Upper lobe of left lung (tissue), 6 donors: ENCODE results near the gene LRRK1. TPM values are rescaled to one million over a fixed set of nuclear protein-coding genes. Genes with fewer than 3 reads are reported as not detected.
A peak's percentile ranks its signal among the peaks of the same experiment; 100 is the strongest.

Experiments
- ATAC-seq, 2 donors: fragments of 200-7000 bp; cut with Tn5 transposase; one replicate each; pipeline ENCODE4 v1.9.1; 2022; ENCODE audit warnings: mild to moderate bottlenecking in 2 of 2, moderate library complexity in 2 of 2; ENCODE audit not compliant: low FRiP score in 2 of 2
- DNase-seq, 2 donors: peaks; one replicate each; pipeline ENCODE4 v3.0.0-alpha.2; 2019 to 2020
- H3K27ac ChIP-seq, 4 donors: fragments of 200-600 bp; sonication (generic); one replicate each; pipeline ENCODE4 v1.5.1; 2016 to 2019
- H3K27me3 ChIP-seq, 4 donors: fragments of 200-600 bp; sonication (generic); one replicate each; pipeline ENCODE4 v1.5.1; 2017 to 2019
- H3K36me3 ChIP-seq, 4 donors: fragments of 200-600 bp; sonication (generic); one replicate each; pipeline ENCODE4 v1.5.1; 2016 to 2019
- H3K4me1 ChIP-seq, 4 donors: fragments of 200-600 bp; sonication (generic); one replicate each; pipeline ENCODE4 v1.5.1; 2018 to 2019
- H3K4me3 ChIP-seq, 4 donors: fragments of 200-600 bp; sonication (generic); one replicate each; pipeline ENCODE4 v1.5.1; 2017 to 2019; ENCODE audit warnings: mild to moderate bottlenecking in 2 of 4, moderate library complexity in 1 of 4
- H3K9me3 ChIP-seq, 4 donors: fragments of 200-600 bp; sonication (generic); one replicate each; pipeline ENCODE4 v1.5.1; 2018 to 2019
- CTCF ChIP-seq, 6 experiments: fragments of 450-650 bp in 4 of 6; fragments of 200-600 bp in 2 of 6; sonication (generic) in 2 of 6; IDR thresholded peaks; one replicate each; pipeline ENCODE4 v1.5.1; 2016 to 2019; ENCODE audit warnings: antibody characterized with exemption in 6 of 6
- EP300 ChIP-seq, 4 donors: sonication (generic); formaldehyde crosslinking; IDR thresholded peaks; one replicate each; pipeline ENCODE4 v1.5.1; 2017; ENCODE audit warnings: antibody characterized with exemption in 4 of 4, control low read depth in 2 of 4
- POLR2A ChIP-seq, 4 donors: fragments of 450-650 bp; IDR thresholded peaks; one replicate each; pipeline ENCODE4 v1.5.1; 2016 to 2017; ENCODE audit warnings: antibody characterized with exemption in 4 of 4, mild to moderate bottlenecking in 2 of 4
- POLR2AphosphoS5 ChIP-seq, 2 donors: sonication (generic); formaldehyde crosslinking; IDR thresholded peaks; one replicate each; pipeline ENCODE4 v1.5.1; 2017; ENCODE audit warnings: antibody characterized with exemption in 2 of 2
- WGBS, 2 donors: methylation state at CpG; one replicate each; pipeline ENCODE4 v1.1.5; 2017 to 2018; 5-methylcytosine and 5-hydroxymethylcytosine counted together
- total RNA-seq, 6 donors: library from RNA; depleted of rRNA in 4 of 6; stranded (reverse); fragments of >200 nt in 4 of 6; gene quantifications; one replicate each; pipeline versions ENCODE4 v1.1.0 to v1.2.1, GENCODE V29; 2016 to 2021
- donor health status: DM: no; HTN: no; CAD: no; lungs with moderate emphysema.
- donor health status: DM: no; HTN: yes; CAD: no; lungs with severe emphysema.

Gene LRRK1
- total RNA-seq, 6 donors from 2014 or later = 15.0 to 47.1 (median 31.2) TPM

- H3K4me1 ChIP-seq = peaks cover 13 to 18% (median 16%) of the 10 kb centered on the region in 4 donors
- DNase-seq (no peak), ATAC-seq (no peak)
- no peak overlapping the region for H3K4me3 ChIP-seq
- H3K9me3 ChIP-seq = no peaks in the 10 kb centered on the region
- TF ChIP-seq EP300 (IDR thresholded peaks at IDR 0.05) (peak in 3 of 4 donors; percentile 34 to 88 (median 75)), POLR2AphosphoS5 (IDR thresholded peaks at IDR 0.05) (peak; percentile 60 to 74), CTCF (IDR thresholded peaks at IDR 0.05) (no peak)
- H3K36me3 ChIP-seq = peaks cover 0 to 19% (median 2%) of the 10 kb centered on the region in 4 donors
- H3K27ac ChIP-seq = peak overlapping the region in 1 of 4 donors; percentile 16
- WGBS, 2 donors = 84 to 87% methylated on average over 8 of the region's 8 CpGs
- H3K27me3 ChIP-seq = no peaks in the 10 kb centered on the region
Measured at GRCh38 chr15:101031213-101031612, 112.1 kb downstream of the LRRK1 start.

GRCh38 chr15:101033801-101034200 lies 114.6 kb downstream of the LRRK1 start:
- DNase-seq = no peak
- 84 to 86% methylated on average over 3 of the region's 3 CpGs for WGBS, 2 donors
- peaks cover 0 to 6% (median 0%) of the 10 kb centered on the region in 4 donors for H3K4me1 ChIP-seq

GRCh38 chr15:101035611-101036010 lies 116.5 kb downstream of the LRRK1 start:
- Histone ChIP-seq H3K4me1 (peaks cover 0 to 6% (median 0%) of the 10 kb centered on the region in 4 donors), H3K36me3 (peaks cover 0 to 4% (median 2%) of the 10 kb centered on the region in 4 donors), H3K27ac (no peak overlapping the region), H3K4me3 (no peak overlapping the region), H3K27me3 (no peaks in the 10 kb centered on the region), H3K9me3 (no peaks in the 10 kb centered on the region)
- DNase-seq = no peak
- ATAC-seq = no peak
- TF ChIP-seq CTCF (IDR thresholded peaks at IDR 0.05) = no peak
- no peak for TF ChIP-seq POLR2AphosphoS5 (IDR thresholded peaks at IDR 0.05)
- TF ChIP-seq EP300 (IDR thresholded peaks at IDR 0.05) = no peak
- TF ChIP-seq POLR2A (IDR thresholded peaks at IDR 0.05) = no peak

More at GRCh38 chr15:101033801-101034200, 114.6 kb downstream of the LRRK1 start:
- H3K27ac ChIP-seq = no peak overlapping the region
- H3K27me3 ChIP-seq = no peaks in the 10 kb centered on the region
- ATAC-seq = no peak
- no peak overlapping the region for H3K4me3 ChIP-seq
- TF ChIP-seq CTCF (IDR thresholded peaks at IDR 0.05) = no peak
- no peak for TF ChIP-seq EP300 (IDR thresholded peaks at IDR 0.05)
- TF ChIP-seq POLR2AphosphoS5 (IDR thresholded peaks at IDR 0.05) = no peak
- TF ChIP-seq POLR2A (IDR thresholded peaks at IDR 0.05) = no peak
- H3K36me3 ChIP-seq = peaks cover 0 to 10% (median 2%) of the 10 kb centered on the region in 4 donors
- no peaks in the 10 kb centered on the region for H3K9me3 ChIP-seq

DNA sequence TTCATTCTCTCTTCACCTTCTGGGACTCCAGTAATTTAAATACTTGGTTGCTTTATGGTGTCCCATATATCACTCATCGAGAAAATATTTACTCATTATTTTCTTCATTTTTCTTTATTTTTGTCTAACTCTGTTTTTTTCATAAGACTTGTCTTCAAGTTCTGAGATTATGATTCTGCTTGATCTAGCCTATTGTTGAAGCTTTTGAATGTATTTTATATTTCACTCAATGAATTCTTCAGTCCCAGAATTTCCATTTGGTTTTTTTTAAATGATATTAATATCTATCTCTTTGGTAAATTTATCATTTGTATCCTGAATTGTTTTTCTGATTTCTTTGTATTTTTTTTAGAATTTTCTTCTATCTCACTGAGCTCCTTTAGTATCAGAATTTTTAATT lies 117.0 kb downstream of the LRRK1 start:
- Histone ChIP-seq H3K4me3 (no peak overlapping the region), H3K27me3 (no peaks in the 10 kb centered on the region), H3K36me3 (peaks cover 0 to 3% (median under 1%) of the 10 kb centered on the region in 4 donors), H3K9me3 (no peaks in the 10 kb centered on the region), H3K4me1 (peaks cover 0 to 6% (median 0%) of the 10 kb centered on the region in 4 donors), H3K27ac (no peak overlapping the region)
- no peak for DNase-seq
- TF ChIP-seq EP300 (IDR thresholded peaks at IDR 0.05) (no peak), POLR2AphosphoS5 (IDR thresholded peaks at IDR 0.05) (no peak), CTCF (IDR thresholded peaks at IDR 0.05) (no peak), POLR2A (IDR thresholded peaks at IDR 0.05) (no peak)
- 89% methylated on average over 1 of the region's 1 CpG for WGBS, 2 donors
- ATAC-seq = no peak
